NK-92 (cell line): ENCODE data around the gene PVALB.
"Not testable (repeated sequence)": the region's sequence is repeated elsewhere in the genome, so short reads cannot be mapped to it uniquely, and the experiment has no call there.

Experiments
- DNase-seq: peaks from one replicate; lab custom pipeline; 2025; ENCODE audit not compliant: unreplicated experiment; lab: John Stamatoyannopoulos, UW

The PVALB gene

DNA sequence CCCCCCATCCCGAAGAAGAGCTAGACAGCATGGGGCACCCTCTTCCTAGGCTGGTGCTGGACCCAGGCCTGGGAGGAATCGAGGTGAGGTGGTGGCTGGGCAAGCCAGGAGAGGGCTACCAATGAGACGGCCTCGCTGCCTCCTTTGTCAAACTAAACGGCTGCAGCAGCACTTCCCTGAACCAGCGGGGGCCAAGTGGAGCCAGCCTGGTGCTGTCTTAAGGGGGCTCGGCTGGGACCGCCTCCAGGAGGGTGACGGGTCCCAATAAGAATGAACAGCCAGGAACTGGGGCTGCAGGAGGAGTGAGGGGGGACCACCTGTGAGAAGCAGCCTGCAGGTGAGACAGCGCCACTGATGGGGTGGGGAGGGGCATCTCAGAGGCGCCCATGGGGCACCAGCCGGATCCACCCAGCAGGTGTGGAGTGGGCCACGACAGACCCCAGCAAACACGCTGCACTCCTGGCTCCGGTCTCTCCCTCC lies 58.0 kb downstream of the PVALB start:
- DNase-seq = no peak

DNA sequence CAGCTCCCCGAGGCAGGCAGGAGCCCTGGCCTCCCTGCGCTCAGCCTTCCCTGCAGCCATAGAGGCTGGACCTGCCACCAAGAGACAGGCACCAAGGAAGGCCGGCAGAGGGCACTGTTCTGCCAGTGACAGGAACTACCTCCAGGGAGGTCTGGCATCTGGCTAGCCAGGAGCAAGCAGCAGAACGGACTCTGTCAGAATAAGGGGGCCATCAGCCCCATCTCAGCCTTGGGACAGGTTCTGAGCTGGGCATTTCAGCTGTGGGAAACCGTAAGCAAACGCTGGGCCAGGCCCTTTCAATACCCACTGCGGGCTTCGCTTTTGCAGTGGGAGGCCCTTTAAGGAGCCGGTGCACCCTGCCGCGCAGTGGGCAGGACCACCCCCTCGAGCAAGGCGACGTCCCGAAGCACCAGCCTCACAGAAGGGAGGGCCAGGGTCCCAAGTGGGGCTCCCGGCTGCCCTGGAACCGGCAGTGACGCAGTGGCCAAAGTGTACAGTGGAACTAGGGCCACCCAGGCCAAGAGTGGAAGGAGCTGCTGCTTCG lies 59.1 kb downstream of the PVALB start:
- no peak for DNase-seq

DNA sequence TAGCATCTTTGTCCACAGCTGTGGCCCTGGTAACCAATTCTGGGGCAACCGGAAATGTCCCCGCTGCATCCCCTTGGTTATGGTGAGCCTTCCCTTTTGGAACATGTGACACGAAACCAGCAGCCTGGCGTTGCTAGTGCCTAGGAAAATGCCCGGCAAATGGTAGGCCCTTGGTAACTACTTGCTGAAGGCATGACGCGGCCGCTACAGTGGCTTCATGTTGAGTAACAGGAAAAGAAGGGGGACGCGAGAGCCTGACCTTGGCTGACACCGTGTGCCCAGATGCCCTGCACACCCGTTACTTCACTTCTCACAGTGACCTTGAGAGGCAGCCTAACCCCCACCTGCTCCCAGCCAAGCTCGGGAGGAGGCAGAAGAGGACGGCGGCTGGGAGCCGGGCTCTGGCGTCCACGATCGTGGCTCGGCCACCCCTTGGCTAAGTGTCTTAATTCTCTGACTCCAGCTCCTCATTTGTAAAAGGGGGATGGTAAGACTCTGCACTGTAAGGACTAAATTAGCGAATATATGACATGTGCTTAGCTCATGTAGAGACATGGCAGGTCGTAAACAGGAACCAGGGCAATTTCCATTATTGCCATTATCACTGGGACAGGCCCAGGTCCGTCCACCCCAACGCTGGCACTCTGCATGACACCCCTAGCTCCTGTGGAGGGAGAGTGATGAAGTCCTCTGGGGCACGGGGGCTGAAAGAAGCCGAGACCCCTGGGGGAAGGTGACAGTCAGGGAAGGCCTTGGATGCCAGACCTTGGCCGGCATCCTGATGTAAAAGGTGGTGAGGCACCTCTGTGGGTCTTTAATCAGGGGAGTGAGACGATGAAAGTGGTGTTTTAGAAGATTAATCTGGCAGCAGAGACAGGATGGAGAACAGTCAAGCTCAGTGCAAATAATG lies 59.8 kb downstream of the PVALB start:
- no peak for DNase-seq

DNA sequence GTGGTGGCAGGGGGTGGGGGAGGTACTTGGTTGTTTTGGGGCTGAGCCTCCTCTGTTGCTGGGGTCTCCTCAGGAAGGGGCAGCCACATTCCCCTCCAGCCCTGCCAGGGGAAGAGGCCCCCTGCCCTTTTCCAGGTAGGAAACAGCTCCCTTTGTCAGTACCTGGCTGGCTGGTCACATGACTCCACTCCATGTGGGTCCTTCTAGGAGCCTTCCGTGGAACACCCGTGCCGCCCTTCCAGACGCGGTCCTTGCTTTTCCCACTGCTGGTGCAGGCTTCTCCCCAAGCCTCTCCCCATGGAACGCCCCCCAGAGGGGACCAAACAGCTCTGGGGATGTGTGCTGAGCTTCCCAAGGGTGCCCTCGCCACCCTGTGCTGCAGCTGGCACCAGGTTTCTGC lies 60.8 kb downstream of the PVALB start:
- DNase-seq = no peak

DNA sequence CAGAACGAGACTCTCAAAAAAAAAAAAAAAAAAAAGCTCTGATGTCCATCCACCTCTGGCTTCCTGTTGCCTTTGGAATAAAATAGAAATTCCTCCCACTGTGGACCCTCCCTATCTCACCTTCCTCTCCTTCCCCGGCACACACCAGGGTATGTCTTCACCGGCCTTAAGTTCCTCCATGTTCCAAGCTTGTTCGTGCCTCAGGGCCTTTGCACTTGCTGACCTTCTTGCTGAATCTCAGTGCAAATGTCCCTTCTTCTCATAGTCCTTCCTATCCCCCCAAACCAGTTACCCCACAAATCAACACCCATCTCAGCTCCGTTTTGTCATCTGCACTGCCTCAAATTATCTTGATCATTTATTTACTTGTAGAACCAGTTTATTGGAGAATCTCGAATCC lies 61.5 kb downstream of the PVALB start:
- DNase-seq = no peak

DNA sequence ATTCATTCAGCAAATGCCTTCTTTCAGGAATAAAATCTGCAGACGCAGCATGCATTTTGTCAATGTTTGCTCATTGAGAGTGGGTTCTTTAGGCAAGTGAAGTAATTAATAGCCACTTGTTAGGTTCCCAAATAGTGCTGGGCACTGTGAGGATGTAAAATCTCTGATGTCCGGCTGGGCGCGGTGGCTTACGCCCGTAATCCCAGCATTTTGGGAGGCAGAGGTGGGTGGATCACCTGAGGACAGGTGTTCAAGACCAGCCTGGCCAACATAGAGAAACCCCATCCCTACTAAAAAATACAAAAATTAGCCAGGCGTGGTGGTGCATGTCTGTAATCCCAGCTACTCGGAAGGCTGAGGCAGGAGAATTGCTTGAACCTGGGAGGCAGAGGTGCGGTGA lies 62.0 kb downstream of the PVALB start:
- DNase-seq = not testable (repeated sequence)

DNA sequence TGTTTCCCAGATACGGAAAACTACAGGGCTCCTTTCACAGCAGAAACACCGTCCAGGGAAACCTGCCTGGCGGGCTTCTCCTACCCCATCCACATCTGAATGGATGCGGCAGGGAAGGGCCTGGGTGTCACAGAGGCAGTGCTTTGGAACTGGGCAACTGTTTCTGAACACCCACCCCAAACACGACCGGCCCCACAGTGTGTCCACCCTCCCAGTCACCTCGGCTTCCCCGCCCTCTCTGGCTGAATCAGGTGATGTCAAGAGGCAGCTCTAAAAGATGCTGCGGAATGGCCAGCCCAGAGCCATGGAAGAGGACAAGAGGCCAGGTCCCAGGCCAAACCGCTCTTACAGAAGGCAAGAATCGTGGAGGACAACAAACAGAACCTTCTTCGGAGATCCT lies 62.9 kb downstream of the PVALB start:
- DNase-seq = no peak

DNA sequence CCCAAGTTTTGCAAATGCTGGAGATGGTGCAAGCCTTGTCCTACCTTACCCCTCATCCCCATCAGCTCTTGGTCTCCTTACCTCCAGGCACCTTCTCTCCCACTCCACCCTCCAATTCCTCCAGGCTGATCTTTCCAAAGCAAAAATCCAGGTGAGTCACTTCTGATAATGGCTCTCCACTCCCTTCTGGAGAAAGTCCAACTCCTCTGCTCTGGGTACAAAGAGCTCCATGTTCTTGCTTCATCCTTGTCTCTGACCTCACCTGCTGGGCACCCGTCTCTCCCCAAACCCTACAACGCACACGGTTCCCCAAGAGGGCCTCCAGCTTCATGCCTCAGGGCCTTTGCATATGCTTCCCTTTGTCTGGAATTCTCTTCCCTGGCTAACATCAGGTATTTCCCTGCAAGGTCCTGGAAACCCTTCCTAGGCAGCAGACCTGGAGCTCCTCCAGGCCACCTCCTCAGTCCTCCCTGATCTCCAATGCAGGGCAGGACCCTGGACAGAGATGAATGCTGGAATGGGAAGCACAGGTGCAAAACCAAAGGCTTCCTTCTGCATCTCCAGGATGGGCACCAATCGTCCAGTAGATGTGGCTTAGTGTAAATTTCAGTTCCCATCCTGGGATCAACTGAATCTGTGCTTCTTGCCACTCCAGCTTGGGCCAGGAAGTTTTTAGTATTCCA lies 63.6 kb downstream of the PVALB start:
- DNase-seq = no peak
